GM12874 (cell line): ENCODE results near the gene TASP1.

ENCODE experiments used
- CTCF ChIP-seq: IDR thresholded peaks from 2 replicates; pipeline ENCODE4 v1.5.1; 2011; ENCODE audit warnings: low read depth, mild to moderate bottlenecking, control low read depth, low read length, moderate library complexity; ENCODE audit not compliant: insufficient read depth

Gene TASP1

GRCh38 chr20:13373400-13373799, 265.3 kb downstream of the TASP1 start:
- TF ChIP-seq CTCF, result no peak

- no peak for TF ChIP-seq CTCF
Observed at GRCh38 chr20:13364278-13365170, 274.2 kb downstream of the TASP1 start.

- no peak for TF ChIP-seq CTCF
Observed at GRCh38 chr20:13363473-13363872, 275.3 kb downstream of the TASP1 start.

- no peak for TF ChIP-seq CTCF
Observed at GRCh38 chr20:13356591-13356990, 282.1 kb downstream of the TASP1 start.

GRCh38 chr20:13355941-13356486, 282.7 kb downstream of the TASP1 start:
- no peak for TF ChIP-seq CTCF

GRCh38 chr20:13355411-13355810, 283.3 kb downstream of the TASP1 start:
- no peak for TF ChIP-seq CTCF

- TF ChIP-seq CTCF, result no peak
Observed at GRCh38 chr20:13353261-13353945, 285.3 kb downstream of the TASP1 start.
